Measurements from ENCODE around the gene ZNF134.

Gene ZNF134

DNA sequence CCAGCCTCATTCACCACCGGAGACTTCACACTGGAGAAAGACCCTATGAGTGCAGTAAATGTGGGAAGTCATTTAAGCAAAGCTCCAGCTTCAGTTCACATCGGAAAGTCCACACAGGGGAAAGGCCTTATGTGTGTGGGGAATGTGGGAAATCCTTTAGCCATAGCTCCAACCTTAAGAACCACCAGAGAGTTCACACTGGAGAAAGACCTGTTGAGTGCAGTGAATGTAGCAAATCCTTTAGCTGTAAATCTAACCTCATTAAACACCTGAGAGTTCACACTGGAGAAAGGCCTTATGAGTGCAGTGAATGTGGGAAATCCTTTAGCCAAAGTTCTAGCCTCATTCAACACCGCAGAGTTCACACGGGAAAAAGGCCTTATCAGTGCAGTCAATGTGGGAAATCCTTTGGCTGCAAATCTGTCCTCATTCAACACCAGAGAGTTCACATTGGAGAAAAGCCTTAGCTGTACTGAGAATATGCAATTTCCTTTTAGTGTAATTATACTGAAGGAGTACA is 27.7 kb downstream of the ZNF134 start:
- DNase-seq (ENCODE audit: low read depth): no peak

DNA sequence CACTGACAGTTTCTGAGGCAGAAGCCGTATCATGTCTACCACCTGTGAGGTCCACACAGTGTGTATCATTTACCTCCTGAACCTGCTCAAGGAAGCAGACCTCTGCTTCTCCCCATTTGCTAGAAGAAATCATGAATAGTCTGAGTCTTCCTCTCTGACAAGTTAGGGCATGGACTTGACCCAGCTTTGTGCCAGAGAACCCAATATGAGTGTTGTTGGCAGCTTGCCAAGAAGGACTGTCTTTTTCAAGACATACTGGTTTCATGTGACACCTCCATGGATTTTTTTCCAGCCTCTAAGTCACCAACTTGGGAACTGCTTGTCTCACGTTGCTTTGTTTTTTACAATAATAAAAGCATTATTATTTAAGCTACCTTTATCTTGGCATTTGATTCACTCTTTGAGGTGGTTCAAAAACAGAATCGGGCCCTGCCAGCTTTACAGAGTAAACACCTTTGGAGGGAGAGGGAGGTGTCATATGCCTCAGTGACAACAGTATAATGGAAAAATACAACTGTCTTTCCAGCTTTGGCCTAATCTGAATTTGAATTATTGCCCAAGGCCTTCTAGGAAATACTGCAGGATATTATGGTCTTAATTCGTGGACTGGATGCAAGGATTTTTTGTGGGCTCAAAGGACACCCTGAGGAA is 28.5 kb downstream of the ZNF134 start:
- no peak for DNase-seq (ENCODE audit: low read depth)

DNA sequence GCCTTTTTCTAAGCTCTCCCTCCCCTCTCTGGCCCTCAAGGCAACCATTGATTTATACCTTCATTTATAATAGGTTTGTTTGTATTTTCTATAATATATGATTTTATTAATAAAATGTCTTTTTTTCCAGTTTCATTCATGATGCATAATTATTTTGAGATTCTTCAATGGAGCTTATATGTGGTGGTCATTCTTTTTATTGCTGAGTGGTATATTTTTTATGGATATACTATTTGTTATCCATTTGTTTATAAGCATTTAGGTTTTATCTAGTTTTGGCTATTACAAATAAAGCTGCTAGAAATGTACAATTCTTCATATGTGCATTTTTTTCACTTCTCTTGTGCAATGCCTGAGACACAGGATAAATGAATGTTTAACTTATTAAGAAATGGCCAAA is 29.7 kb downstream of the ZNF134 start:
- DNase-seq (ENCODE audit: low read depth): no peak

DNA sequence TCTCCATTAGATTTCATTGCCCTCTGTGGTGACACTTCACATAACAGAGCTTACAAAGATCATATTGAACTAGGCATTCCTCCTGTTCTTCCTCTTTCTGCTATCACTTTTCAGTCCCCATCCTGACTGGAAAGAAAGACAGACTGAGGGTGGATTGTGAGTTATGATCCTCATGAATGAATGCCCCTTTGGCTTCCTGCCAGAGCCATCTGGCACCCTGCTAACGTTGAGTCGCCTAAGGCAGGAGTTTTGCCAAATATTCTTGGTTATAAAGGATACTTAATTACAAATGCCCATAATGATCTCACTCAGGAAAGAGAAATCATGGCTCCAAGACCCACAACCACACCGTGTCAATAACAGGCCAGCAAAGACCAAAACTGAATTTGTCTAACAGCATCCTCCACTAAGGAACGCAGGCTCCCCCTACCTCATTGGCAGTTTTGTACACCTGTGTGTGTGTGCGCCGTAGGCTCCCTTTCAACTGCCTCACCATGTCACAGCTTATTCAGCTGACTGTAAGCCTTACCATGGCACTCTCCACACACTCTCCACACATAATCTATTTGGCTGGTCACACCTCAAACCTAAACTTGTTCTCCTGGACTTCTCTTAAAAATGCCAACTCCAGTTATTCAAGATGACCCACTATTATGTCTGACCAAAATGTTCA is 34.4 kb downstream of the ZNF134 start:
- no peak for DNase-seq (ENCODE audit: low read depth)

DNA sequence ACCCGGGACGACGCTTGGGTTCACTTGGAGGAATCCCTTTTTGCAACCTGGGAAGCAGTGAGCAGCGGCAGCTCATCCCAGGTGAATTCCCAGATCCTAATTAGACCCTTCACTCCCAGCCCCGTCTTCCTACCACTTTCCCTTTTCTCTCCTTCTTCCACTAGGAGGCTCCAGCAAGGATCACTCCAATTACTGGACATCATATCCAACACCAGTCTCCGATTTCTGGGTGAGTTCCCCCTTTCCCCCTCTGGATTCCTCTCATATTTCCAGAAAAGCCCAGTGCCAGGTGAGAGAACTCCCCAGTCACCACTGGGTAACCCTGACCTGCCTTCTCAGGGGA is 37.6 kb downstream of the ZNF134 start:
- no peak for DNase-seq (ENCODE audit: low read depth)

DNA sequence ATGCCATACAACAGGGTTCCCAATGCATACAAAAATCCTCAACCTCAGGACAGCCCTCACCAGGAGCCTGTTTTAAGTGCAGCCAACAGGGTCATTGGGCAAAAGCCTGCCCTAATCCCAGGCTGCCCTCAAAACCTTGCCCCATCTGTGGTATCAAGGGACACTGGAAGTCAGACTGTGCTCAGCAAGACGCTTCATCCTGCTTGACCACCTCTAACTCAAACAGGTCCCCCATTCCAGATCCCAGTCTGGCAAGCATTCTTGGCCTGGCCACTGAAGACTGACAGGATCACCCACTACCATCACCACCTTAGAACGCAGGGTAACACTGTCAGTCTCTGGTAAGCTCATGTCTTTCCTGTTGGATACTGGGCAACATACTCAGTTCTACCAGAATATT is 39.6 kb downstream of the ZNF134 start:
- no peak for DNase-seq (ENCODE audit: low read depth)

DNA sequence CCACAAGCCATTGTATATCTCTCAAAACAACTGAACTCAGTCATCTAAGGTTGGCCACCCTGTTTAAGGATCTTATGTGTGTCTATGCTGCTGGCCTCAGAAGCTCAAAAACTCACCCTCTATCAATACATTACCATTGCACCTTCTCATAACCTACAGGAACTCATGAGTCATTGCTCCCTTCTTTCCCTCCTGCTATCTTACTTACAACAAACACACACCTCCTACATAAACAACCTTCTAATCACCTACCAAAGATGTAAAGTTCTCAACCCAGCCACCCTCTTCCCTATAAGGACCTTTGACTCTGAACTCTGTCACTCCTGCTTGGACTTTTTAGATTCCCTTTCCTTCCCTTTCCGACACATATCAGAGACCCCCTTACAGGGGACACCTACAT is 41.4 kb downstream of the ZNF134 start:
- DNase-seq (ENCODE audit: low read depth): no peak

DNA sequence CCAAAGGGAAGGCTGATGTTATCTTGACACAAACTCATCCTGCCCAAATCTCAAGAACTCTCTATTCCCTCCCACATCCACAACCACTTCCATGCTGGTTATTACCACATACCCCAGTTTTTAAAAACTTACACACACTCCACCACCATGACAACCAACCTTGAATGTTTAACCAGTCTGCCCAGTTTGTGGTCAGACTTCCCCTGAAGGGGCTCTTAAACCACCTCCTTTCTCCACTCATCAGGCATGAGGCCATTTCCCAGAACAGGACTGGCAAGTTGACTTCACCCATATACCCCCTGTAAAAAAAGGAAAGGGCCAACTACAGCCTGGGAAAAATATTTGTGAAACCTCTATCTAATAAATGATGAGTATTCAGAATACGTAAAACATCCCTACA is 42.3 kb downstream of the ZNF134 start:
- no peak for DNase-seq (ENCODE audit: low read depth)

DNA sequence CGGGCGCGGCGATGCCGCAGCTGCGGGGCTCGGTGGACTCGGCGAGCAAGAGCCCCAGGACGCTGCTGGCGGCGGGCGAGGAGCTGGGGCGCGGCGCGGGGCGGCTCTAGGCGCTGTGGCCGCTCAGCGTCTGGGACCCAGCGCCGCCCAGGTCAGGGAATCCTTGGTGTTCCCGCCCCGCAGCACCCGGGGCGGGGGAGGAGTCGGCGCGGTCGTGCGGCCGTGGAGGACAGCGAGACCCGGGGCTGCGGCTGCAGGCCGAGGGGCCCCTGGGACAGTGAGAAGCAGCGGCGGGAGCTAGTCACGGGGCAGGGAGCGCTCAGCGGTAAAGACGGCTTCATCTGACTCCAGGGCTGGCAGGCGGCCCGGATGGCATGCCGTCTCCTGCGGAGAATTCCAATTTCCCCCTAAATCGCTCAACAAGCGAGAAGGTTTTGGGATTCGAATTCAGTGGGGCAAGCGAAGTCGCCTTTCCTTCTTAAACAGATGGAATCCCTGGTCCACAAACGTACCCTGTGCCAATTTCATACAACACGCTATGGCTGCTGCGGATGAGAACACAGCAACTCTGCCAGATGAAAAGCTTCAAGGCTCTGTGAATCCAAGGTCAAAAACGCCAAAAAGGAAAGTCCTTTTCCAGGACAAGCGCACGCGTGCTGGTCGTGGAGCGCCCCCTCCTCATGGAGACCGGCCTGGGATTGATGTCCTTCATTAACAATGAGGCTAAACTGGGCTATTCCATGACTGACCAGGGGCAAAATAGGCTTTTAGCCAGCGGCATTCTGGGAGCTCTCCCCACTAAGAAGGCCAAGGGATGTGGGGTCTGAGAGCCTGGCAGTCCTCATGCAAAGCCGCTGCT is 50.5 kb downstream of the ZNF134 start:
- DNase-seq (ENCODE audit: low read depth): no peak

DNA sequence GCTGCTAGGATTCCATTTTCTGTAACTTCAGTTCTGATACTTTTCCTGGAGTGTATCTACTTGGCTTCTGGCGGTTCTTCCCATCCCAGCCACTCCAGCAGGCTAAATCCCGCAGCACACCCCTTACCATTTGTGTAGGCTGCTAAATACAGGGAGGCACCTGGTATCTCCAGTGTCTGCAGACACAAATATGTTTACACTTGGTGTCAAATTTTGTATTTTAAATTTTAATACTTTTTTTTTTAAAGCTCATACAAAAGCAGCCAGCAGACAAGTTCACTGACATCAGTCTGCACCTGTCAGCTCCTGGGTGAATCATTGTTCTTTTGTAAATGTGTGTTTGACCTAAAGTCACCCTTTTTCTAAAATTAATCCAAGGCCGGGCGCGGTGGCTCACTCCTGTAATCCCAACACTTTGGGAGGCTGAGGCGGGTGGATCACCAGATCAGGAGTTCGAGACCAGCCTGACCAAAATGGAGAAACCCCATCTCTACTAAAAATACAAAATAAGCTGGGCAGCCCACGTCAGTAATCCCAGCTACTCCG is 51.3 kb downstream of the ZNF134 start:
- DNase-seq (ENCODE audit: low read depth): no peak

DNA sequence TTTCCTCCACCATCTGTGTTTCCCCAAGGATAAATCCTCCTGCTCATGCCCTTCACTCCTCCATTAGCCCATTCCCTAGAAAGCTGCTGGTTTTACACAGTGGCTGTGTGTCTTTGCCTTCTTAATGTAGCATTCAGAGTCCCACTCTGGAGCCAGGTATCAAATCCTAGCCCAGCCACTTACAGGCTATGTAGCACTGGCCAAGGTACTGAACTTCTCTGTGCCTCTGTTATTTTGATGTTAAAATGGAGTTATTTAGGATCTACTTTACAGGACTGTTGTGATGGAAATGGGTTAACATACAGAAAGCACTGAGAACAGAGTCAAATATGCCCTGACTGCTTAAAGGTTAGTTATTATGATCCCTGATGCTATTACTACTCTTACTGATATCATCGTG is 53.2 kb downstream of the ZNF134 start:
- DNase-seq (ENCODE audit: low read depth): no peak

DNA sequence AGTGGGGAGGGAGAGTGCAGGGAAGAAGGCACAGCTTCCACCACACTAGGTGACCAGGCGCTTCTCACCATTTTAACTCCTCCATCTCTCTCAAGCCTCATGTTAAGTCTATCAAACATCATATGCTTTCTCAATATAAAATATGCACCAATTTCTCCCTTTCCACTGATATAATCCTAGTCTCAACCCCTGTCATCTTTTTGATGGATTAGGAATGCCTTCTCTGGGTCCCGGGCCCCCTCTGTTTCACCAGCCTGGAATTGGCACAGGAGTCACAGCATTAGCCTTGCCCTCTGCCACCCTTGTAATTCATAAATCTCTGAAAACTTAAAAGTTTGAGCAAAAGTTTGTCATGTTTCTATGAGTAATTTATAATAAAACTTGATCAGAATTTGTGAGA is 54.6 kb downstream of the ZNF134 start, which contains the start of gene ZSCAN4:
Gene ZSCAN4, plus strand, starts transcription at position 301 of the 400 bp plus-strand sequence. CDS start 7,211 bp downstream, outside the sequence.
- no peak for DNase-seq (ENCODE audit: low read depth)

DNA sequence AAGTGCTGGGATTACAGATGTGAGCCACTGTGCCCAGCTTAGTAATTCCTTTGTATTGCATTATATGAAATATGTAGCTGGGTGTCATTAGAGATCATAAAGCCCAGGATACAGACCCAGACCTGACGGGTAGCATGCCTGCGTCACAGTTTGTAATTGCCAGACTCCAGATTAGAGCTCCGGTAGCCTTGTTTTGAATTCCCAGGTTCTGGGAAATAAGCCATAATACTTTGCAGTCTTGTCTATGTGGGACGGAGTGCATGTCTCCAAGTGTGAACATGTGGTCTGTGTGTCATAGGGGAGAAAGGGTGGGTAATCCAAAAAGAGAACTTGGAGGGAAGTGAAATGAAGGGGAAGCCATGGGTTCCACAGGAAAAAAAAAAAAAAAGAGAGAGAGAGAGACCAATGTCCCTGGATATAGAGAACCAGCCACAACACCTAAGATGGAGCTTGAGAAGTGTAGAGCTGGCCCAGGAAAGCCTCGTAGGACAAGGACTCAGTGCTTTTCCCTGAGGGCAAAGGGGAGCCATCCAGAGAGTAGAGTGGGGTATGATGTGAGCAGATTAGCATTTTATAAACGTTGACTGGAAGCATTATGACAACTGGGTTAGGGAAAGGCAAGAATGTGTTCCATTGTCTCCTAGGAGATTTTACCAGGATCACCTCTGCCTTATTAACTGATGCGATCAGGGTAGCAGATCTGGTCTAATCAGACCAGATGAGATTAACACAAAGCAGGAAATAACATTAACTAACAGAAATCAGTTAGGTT is 57.3 kb downstream of the ZNF134 start:
- no peak for DNase-seq (ENCODE audit: low read depth)

DNA sequence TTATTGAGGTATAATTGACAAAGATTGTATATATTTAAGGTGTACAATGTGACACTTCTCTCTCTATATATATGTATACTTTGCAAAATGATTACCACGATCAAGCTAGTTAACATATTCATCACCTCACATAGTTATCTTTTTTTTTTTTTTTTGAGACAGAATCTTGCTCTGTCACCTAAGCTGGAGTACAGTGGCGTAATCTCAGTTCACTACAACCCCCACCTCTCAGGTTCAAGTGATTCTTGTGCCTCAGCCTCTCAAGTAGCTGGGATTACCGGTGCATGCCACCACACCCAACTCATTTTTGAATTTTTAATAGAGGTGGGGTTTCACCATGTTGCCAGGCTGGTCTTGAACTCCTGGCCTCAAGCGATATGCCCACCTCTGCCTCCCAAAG is 58.4 kb downstream of the ZNF134 start:
- DNase-seq (ENCODE audit: low read depth): no peak

All from activated T-cell treated with anti-CD3 and anti-CD28 coated beads for 24 hours (primary cell).